H1 (cell line): ENCODE data around the gene SEL1L2.
A peak's percentile ranks its signal among the peaks of the same experiment; 100 is the strongest.

Source experiments
- CTCF ChIP-seq, 3 experiments: IDR thresholded peaks; 1 replicate in 2 of 3; 2 replicates in 1 of 3; pipeline versions ENCODE4 v1.5.1 to v1.6.1; 2011; ENCODE audit warnings: low read length in 3 of 3, mild to moderate bottlenecking in 3 of 3, inconsistent platforms in 2 of 3, low read depth in 1 of 3, moderate library complexity in 1 of 3; ENCODE audit not compliant: insufficient read depth in 1 of 3; ENCODE audit errors: control extremely low read depth in 1 of 3
- GTF2F1 ChIP-seq: IDR thresholded peaks from 2 replicates; pipeline ENCODE4 v1.6.1; 2012; ENCODE audit warnings: low read depth, low read length, improper control_type of control experiment, borderline replicate concordance
- POLR2A ChIP-seq, 2 experiments: IDR thresholded peaks; 1 replicate in 1 of 2; 2 replicates in 1 of 2; pipeline ENCODE4 v1.6.1; 2011; ENCODE audit warnings: low read depth in 2 of 2, low read length in 2 of 2, mild to moderate bottlenecking in 2 of 2; ENCODE audit errors: control extremely low read depth in 1 of 2

GRCh38 chr20:13870170-13870748 is 120.2 kb downstream of the SEL1L2 start:
- peak in 2 of 3 experiments; percentile 20 to 55; a peak in 3 of 4 replicates for TF ChIP-seq CTCF (IDR thresholded peaks at IDR 0.05; ENCODE audit: control extremely low read depth in 1 of 3, insufficient read depth in 1 of 3, low read depth in 1 of 3, low read length in 3 of 3)
- no peak for TF ChIP-seq GTF2F1
- TF ChIP-seq POLR2A (IDR thresholded peaks at IDR 0.05; ENCODE audit: control extremely low read depth in 1 of 2, low read depth in 2 of 2, low read length in 2 of 2) = no peak
